Keratinocyte (primary cell): ENCODE data around the gene KIAA0040. TPM values are rescaled to one million over a fixed set of nuclear protein-coding genes. Genes with fewer than 3 reads are reported as not detected.

Experiments used
- DNase-seq: peaks from one replicate; pipeline ENCODE4 v3.0.0-alpha.2; 2011; ENCODE audit warnings: low read depth, missing footprints, low spot score
- FAIRE-seq: peaks from 2 replicates; lab custom pipeline; 2011; peaks lifted over from hg19 to GRCh38; lab: Jason Lieb, UNC
- H2AFZ ChIP-seq: 2 replicates; pipeline ENCODE4 v1.6.0; 2012; ENCODE audit warnings: low read length, control low read depth, inconsistent platforms; ENCODE audit not compliant: control insufficient read depth
- H3K27ac ChIP-seq: 2 replicates; pipeline ENCODE4 v1.5.1; 2011; ENCODE audit warnings: low read length; ENCODE audit not compliant: control insufficient read depth, insufficient read depth
- H3K27me3 ChIP-seq: 3 replicates; pipeline ENCODE4 v1.6.0; 2011; ENCODE audit warnings: low read length; ENCODE audit not compliant: control insufficient read depth, insufficient read depth; ENCODE audit errors: extremely low read depth
- H3K36me3 ChIP-seq, 2 experiments: 2 replicates in 1 of 2; 3 replicates in 1 of 2; pipeline ENCODE4 v1.5.1; 2011; ENCODE audit warnings: low read length in 2 of 2, mild to moderate bottlenecking in 1 of 2; ENCODE audit not compliant: control insufficient read depth in 2 of 2, insufficient read depth in 2 of 2; ENCODE audit errors: extremely low read depth in 1 of 2
- H3K4me1 ChIP-seq: 3 replicates; pipeline ENCODE4 v1.5.1; 2011; ENCODE audit warnings: low read length; ENCODE audit not compliant: control insufficient read depth, insufficient read depth; ENCODE audit errors: extremely low read depth
- H3K4me2 ChIP-seq: 3 replicates; pipeline ENCODE4 v1.6.0; 2011; ENCODE audit warnings: low read depth, low read length; ENCODE audit not compliant: control insufficient read depth, insufficient read depth; ENCODE audit errors: extremely low read depth
- H3K4me3 ChIP-seq, 3 experiments: fragments of 200-600 bp in 1 of 3; sonication (generic) in 1 of 3; 2 replicates in 2 of 3; 3 replicates in 1 of 3; pipeline ENCODE4 v1.5.1; 2011 to 2016; ENCODE audit warnings: low read length in 3 of 3, mild to moderate bottlenecking in 3 of 3, control low read depth in 2 of 3, inconsistent platforms in 1 of 3, low read depth in 1 of 3, mixed read lengths in 1 of 3, mixed run types in 1 of 3, moderate library complexity in 1 of 3; ENCODE audit not compliant: control insufficient read depth in 2 of 3, insufficient read depth in 2 of 3; ENCODE audit errors: extremely low read depth in 1 of 3
- H3K79me2 ChIP-seq: 2 replicates; pipeline ENCODE4 v1.6.0; 2012; ENCODE audit warnings: low read length; ENCODE audit not compliant: control insufficient read depth, insufficient read depth
- H3K9ac ChIP-seq: 3 replicates; pipeline ENCODE4 v1.6.0; 2011; ENCODE audit warnings: low read length; ENCODE audit not compliant: control insufficient read depth, insufficient read depth; ENCODE audit errors: extremely low read depth
- H3K9me1 ChIP-seq: 3 replicates; pipeline ENCODE4 v1.6.0; 2011; ENCODE audit warnings: low read length; ENCODE audit not compliant: control insufficient read depth, insufficient read depth; ENCODE audit errors: extremely low read depth
- H3K9me3 ChIP-seq: 2 replicates; pipeline ENCODE4 v1.5.1; 2012; ENCODE audit warnings: low read depth, low read length; ENCODE audit not compliant: control insufficient read depth
- H4K20me1 ChIP-seq: 3 replicates; pipeline ENCODE4 v1.6.0; 2011; ENCODE audit warnings: low read length; ENCODE audit not compliant: control insufficient read depth, insufficient read depth; ENCODE audit errors: extremely low read depth
- EZH2 ChIP-seq: IDR thresholded peaks from one replicate; pipeline ENCODE4 v1.6.1; 2012; ENCODE audit warnings: inconsistent platforms, mild to moderate bottlenecking, low read length, moderate library complexity
- dilution Hi-C: fragments of 300-500 bp; cut with MboI; formaldehyde crosslinking; loops from one replicate; pipeline ENCODE4 v1.7.0; 2020; ENCODE audit warnings: low sequenced_read_pairs; ENCODE audit not compliant: extremely low pct_ligation_motif_present
- polyA plus RNA-seq, 5 experiments: library from polyadenylated mRNA; depleted of rRNA in 3 of 5; stranded (reverse) in 3 of 5; stranded (forward) in 1 of 5; unstranded in 1 of 5; fragments of >200 nt; gene quantifications; 1 replicate in 1 of 5; 2 replicates in 3 of 5; 3 replicates in 1 of 5; pipeline versions ENCODE4 v1.2.1 to v1.2.3, GENCODE V29; 2011 to 2012; ENCODE audit warnings: missing spikeins in 2 of 5, low read depth in 1 of 5, low replicate concordance in 1 of 5
- TF ChIP-seq, protein P1 (sequence below), 3 experiments: IDR thresholded peaks in 1 of 3; conservative IDR thresholded peaks in 1 of 3; optimal IDR thresholded peaks in 1 of 3; 2 replicates in 2 of 3; 3 replicates in 1 of 3; pipeline versions ENCODE3 to v1.5.1; 2011; ENCODE audit warnings: low read length in 3 of 3, mild to moderate bottlenecking in 3 of 3, moderate library complexity in 2 of 3, control low read depth in 1 of 3, inconsistent platforms in 1 of 3; ENCODE audit not compliant: insufficient read depth in 2 of 3; ENCODE audit errors: extremely low read depth in 1 of 3

KIAA0040 gene
- polyA plus RNA-seq, 1 donor (not counting 4 experiments of a cell fraction or from before 2014, with no cell fraction given), result 57.9 TPM

- Histone ChIP-seq H3K4me3 (peak overlapping the region in 1 of 3 experiments; percentile 13), H2AFZ (no peak overlapping the region), H3K4me2 (peak overlapping the region; percentile 59), H4K20me1 (peaks cover 3% of the 10 kb centered on the region), H3K36me3 (peaks cover 0 to 2% of the 10 kb centered on the region in 2 experiments), H3K27me3 (no peaks in the 10 kb centered on the region), H3K27ac (peak overlapping the region; percentile 56), H3K9me1 (no peaks in the 10 kb centered on the region), H3K9ac (no peak overlapping the region), H3K79me2 (peaks cover 21% of the 10 kb centered on the region), H3K9me3 (no peaks in the 10 kb centered on the region), H3K4me1 (peaks cover 69% of the 10 kb centered on the region)
- DNase-seq (no peak), FAIRE-seq (no peak)
- TF ChIP-seq, protein P1, sequence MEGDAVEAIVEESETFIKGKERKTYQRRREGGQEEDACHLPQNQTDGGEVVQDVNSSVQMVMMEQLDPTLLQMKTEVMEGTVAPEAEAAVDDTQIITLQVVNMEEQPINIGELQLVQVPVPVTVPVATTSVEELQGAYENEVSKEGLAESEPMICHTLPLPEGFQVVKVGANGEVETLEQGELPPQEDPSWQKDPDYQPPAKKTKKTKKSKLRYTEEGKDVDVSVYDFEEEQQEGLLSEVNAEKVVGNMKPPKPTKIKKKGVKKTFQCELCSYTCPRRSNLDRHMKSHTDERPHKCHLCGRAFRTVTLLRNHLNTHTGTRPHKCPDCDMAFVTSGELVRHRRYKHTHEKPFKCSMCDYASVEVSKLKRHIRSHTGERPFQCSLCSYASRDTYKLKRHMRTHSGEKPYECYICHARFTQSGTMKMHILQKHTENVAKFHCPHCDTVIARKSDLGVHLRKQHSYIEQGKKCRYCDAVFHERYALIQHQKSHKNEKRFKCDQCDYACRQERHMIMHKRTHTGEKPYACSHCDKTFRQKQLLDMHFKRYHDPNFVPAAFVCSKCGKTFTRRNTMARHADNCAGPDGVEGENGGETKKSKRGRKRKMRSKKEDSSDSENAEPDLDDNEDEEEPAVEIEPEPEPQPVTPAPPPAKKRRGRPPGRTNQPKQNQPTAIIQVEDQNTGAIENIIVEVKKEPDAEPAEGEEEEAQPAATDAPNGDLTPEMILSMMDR (optimal IDR thresholded peaks at IDR 0.05 in 1 of 3, IDR thresholded peaks at IDR 0.05 in 1 of 3, conservative IDR thresholded peaks at IDR 0.05 in 1 of 3; ENCODE audit: extremely low read depth in 1 of 3, insufficient read depth in 2 of 3, low read length in 3 of 3), result no peak
- TF ChIP-seq EZH2, result no peak
- dilution Hi-C loops, result no loop called here
Measured at GRCh38 chr1:175195281-175195680, 2.7 kb upstream of the KIAA0040 start.

- dilution Hi-C loops, result no loop called here
- peaks cover 0 to 14% of the 10 kb centered on the region in 2 experiments for H3K36me3 ChIP-seq
- H3K9ac ChIP-seq, result peak overlapping the region; percentile 90
- no peaks in the 10 kb centered on the region for H3K9me3 ChIP-seq
- peaks cover 39% of the 10 kb centered on the region for H3K79me2 ChIP-seq
- DNase-seq, result no peak
- H3K4me3 ChIP-seq, result no peak overlapping the region
- H4K20me1 ChIP-seq, result peaks cover 3% of the 10 kb centered on the region
- H3K4me2 ChIP-seq, result peak overlapping the region; percentile 65
- TF ChIP-seq EZH2, result no peak
- TF ChIP-seq, protein P1 (optimal IDR thresholded peaks at IDR 0.05 in 1 of 3, IDR thresholded peaks at IDR 0.05 in 1 of 3, conservative IDR thresholded peaks at IDR 0.05 in 1 of 3; ENCODE audit: extremely low read depth in 1 of 3, insufficient read depth in 2 of 3, low read length in 3 of 3), result no peak
- H3K27ac ChIP-seq, result peak overlapping the region; percentile 93
- no peak for FAIRE-seq
- H3K4me1 ChIP-seq, result peaks cover 77% of the 10 kb centered on the region
- no peak overlapping the region for H2AFZ ChIP-seq
- H3K27me3 ChIP-seq, result no peaks in the 10 kb centered on the region
- no peaks in the 10 kb centered on the region for H3K9me1 ChIP-seq
Measured at GRCh38 chr1:175193527-175193910, 943 bp upstream of the KIAA0040 start.
